IMR-90 (cell line): ENCODE data around the gene HYAL1. TPM values are rescaled to one million over a fixed set of nuclear protein-coding genes. Genes with fewer than 3 reads are reported as not detected.

Source experiments
- ATAC-seq: fragments of 200-7000 bp; cut with Tn5 transposase; 2 replicates; pipeline ENCODE4 v1.9.1; 2020; ENCODE audit warnings: low read depth, mild to moderate bottlenecking, moderate library complexity
- BruUV-seq: library from RNA; stranded (reverse); fragments of 400-500 nt; replicated peaks from 2 replicates; lab custom pipeline; 2021; lab: Mats Ljungman, UMichigan
- CTCF ChIA-PET: fragments of 300-600 bp; formaldehyde crosslinking; extraction: SDS; loops from one replicate; lab custom pipeline; 2021; ENCODE audit warnings: antibody characterized with exemption; lab: Yijun Ruan, JAX
- POLR2A ChIA-PET: fragments of 300-600 bp; sonication (Branson Sonifier 250); formaldehyde crosslinking; loops from one replicate; lab custom pipeline; 2022; ENCODE audit warnings: antibody characterized with exemption; ENCODE audit not compliant: unreplicated experiment; lab: Charles Lee
- DNase-seq: peaks from one replicate; pipeline ENCODE4 v3.0.0; 2013
- H2AFZ ChIP-seq: replicated peaks from 2 replicates; pipeline ENCODE3; 2013; ENCODE audit warnings: low read length, mild to moderate bottlenecking; ENCODE audit not compliant: poor library complexity
- H2AK5ac ChIP-seq: 2 replicates; pipeline ENCODE4 v1.6.1; 2013; ENCODE audit warnings: low read depth, low read length, inconsistent platforms
- H2AK9ac ChIP-seq: replicated peaks from 2 replicates; pipeline ENCODE3; 2013; ENCODE audit warnings: mild to moderate bottlenecking, low read depth, low read length, moderate library complexity; ENCODE audit not compliant: poor library complexity
- H2BK120ac ChIP-seq: 2 replicates; pipeline ENCODE4 v1.6.1; 2013; ENCODE audit warnings: low read depth, low read length, inconsistent platforms
- H2BK15ac ChIP-seq: 3 replicates; pipeline ENCODE4 v1.6.1; 2013; ENCODE audit warnings: low read depth, low read length, inconsistent platforms
- H2BK20ac ChIP-seq: 2 replicates; pipeline ENCODE4 v1.6.1; 2013; ENCODE audit warnings: low read depth, mild to moderate bottlenecking, inconsistent platforms, low read length, moderate library complexity
- H2BK5ac ChIP-seq: 2 replicates; pipeline ENCODE4 v1.6.1; 2013; ENCODE audit warnings: mild to moderate bottlenecking, low read depth, low read length, inconsistent platforms; ENCODE audit not compliant: poor library complexity, severe bottlenecking
- H3K14ac ChIP-seq: replicated peaks from 2 replicates; pipeline ENCODE4 v1.6.1; 2013; ENCODE audit warnings: low read depth, low read length, inconsistent platforms
- H3K18ac ChIP-seq: 2 replicates; pipeline ENCODE4 v1.6.1; 2013; ENCODE audit warnings: low read depth, low read length, control low read depth
- H3K23ac ChIP-seq: 2 replicates; pipeline ENCODE4 v1.6.1; 2013; ENCODE audit warnings: low read depth, low read length, inconsistent platforms
- H3K27ac ChIP-seq: 2 replicates; pipeline ENCODE4 v1.5.1; 2013; ENCODE audit warnings: mild to moderate bottlenecking, control low read depth, low read length; ENCODE audit not compliant: insufficient read depth
- H3K27me3 ChIP-seq: 2 replicates; pipeline ENCODE4 v1.6.1; 2013; ENCODE audit warnings: low read length; ENCODE audit not compliant: control insufficient read depth, insufficient read depth
- H3K36me3 ChIP-seq: 2 replicates; pipeline ENCODE4 v1.6.1; 2013; ENCODE audit warnings: low read length, mixed read lengths; ENCODE audit not compliant: control insufficient read depth, insufficient read depth
- H3K4ac ChIP-seq: 2 replicates; pipeline ENCODE4 v1.6.1; 2013; ENCODE audit warnings: low read depth, low read length, inconsistent platforms
- H3K4me1 ChIP-seq: 2 replicates; pipeline ENCODE4 v1.6.1; 2013; ENCODE audit warnings: low read length, mixed read lengths; ENCODE audit not compliant: control insufficient read depth, insufficient read depth
- H3K4me2 ChIP-seq: 2 replicates; pipeline ENCODE4 v1.6.1; 2013; ENCODE audit warnings: low read depth, mild to moderate bottlenecking, control low read depth, low read length, moderate library complexity
- H3K4me3 ChIP-seq: 2 replicates; pipeline ENCODE4 v1.5.1; 2013; ENCODE audit warnings: low read depth, mild to moderate bottlenecking, control low read depth, low read length, moderate library complexity; ENCODE audit not compliant: insufficient read depth
- H3K56ac ChIP-seq: 2 replicates; pipeline ENCODE4 v1.6.1; 2013; ENCODE audit warnings: low read length, inconsistent platforms; ENCODE audit not compliant: insufficient read depth; ENCODE audit errors: extremely low read depth
- H3K79me1 ChIP-seq, 2 experiments: 2 replicates each; pipeline ENCODE4 v1.6.1; 2013; ENCODE audit warnings: low read length in 2 of 2, inconsistent platforms in 1 of 2, low read depth in 1 of 2
- H3K9ac ChIP-seq: 2 replicates; pipeline ENCODE4 v1.6.1; 2013; ENCODE audit warnings: low read depth, low read length, control low read depth
- H3K9me1 ChIP-seq: 2 replicates; pipeline ENCODE4 v1.6.1; 2013; ENCODE audit warnings: low read length, inconsistent platforms; ENCODE audit not compliant: insufficient read depth
- H3K9me3 ChIP-seq: 2 replicates; pipeline ENCODE4 v1.6.1; 2013; ENCODE audit warnings: low read length; ENCODE audit not compliant: control insufficient read depth, insufficient read depth
- H4K20me1 ChIP-seq: 2 replicates; pipeline ENCODE4 v1.6.1; 2013; ENCODE audit warnings: low read length, inconsistent platforms; ENCODE audit not compliant: insufficient read depth
- H4K5ac ChIP-seq: 2 replicates; pipeline ENCODE4 v1.6.1; 2013; ENCODE audit warnings: mild to moderate bottlenecking, low read depth, low read length, control low read depth
- H4K8ac ChIP-seq, 2 experiments: 2 replicates each; pipeline ENCODE4 v1.6.1; 2013; ENCODE audit warnings: low read depth in 2 of 2, low read length in 2 of 2, control low read depth in 1 of 2, inconsistent platforms in 1 of 2
- H4K91ac ChIP-seq: 2 replicates; pipeline ENCODE4 v1.6.1; 2013; ENCODE audit warnings: low read depth, low read length, inconsistent platforms; ENCODE audit not compliant: insufficient read depth
- MAFK ChIP-seq: IDR thresholded peaks from 2 replicates; pipeline ENCODE4 v1.6.1; 2012; ENCODE audit warnings: low read depth, low read length, improper control_type of control experiment
- NFE2L2 ChIP-seq: fragments of 150-350 bp; IDR thresholded peaks from 2 replicates; pipeline ENCODE4 v1.6.1; 2016; ENCODE audit warnings: low read depth, mild to moderate bottlenecking, low read length
- RAD21 ChIP-seq: IDR thresholded peaks from 2 replicates; pipeline ENCODE4 v1.6.1; 2012; ENCODE audit warnings: low read length, improper control_type of control experiment
- WGBS, 2 experiments: methylation state at CpG; one replicate each; pipeline versions ENCODE4 v1.1.5 to v1.1.7; 2013; ENCODE audit warnings: missing lambda C conversion rate in 2 of 2; ENCODE audit not compliant: insufficient read length in 1 of 2; ENCODE audit errors: extremely low coverage in 2 of 2; 5-methylcytosine and 5-hydroxymethylcytosine counted together
- dilution Hi-C: fragments of 300-500 bp; cut with HindIII; formaldehyde crosslinking; loops from one replicate; pipeline ENCODE4 v1.14.3; 2018; ENCODE audit warnings: low sequenced_read_pairs; ENCODE audit not compliant: unreplicated experiment
- in situ Hi-C: fragments of 300-500 bp; cut with MboI; formaldehyde crosslinking; loops from 3 replicates; pipeline ENCODE4 v1.14.3; 2019; ENCODE audit warnings: low sequenced_read_pairs, inconsistent platforms, mixed read lengths
- intact Hi-C: fragments of 100-400 bp; cut with micrococcal nuclease; formaldehyde crosslinking; loops from 2 replicates; pipeline ENCODE4 v1.10.0; 2022
- polyA plus RNA-seq, 3 experiments: library from polyadenylated mRNA; depleted of rRNA; stranded (reverse); fragments of >200 nt; gene quantifications; 2 replicates each; pipeline ENCODE4 v1.2.3, GENCODE V29; 2012; ENCODE audit warnings: low replicate concordance in 1 of 3
- total RNA-seq: library from RNA; depleted of rRNA; stranded (reverse); fragments of >200 nt; gene quantifications from 2 replicates; pipeline ENCODE4 v1.2.3, GENCODE V29; 2012

The HYAL1 gene
- total and polyA plus RNA-seq, 2 of the 4 experiments (the other 2 are of a cell fraction): 0.32 to 0.36 TPM

DNA sequence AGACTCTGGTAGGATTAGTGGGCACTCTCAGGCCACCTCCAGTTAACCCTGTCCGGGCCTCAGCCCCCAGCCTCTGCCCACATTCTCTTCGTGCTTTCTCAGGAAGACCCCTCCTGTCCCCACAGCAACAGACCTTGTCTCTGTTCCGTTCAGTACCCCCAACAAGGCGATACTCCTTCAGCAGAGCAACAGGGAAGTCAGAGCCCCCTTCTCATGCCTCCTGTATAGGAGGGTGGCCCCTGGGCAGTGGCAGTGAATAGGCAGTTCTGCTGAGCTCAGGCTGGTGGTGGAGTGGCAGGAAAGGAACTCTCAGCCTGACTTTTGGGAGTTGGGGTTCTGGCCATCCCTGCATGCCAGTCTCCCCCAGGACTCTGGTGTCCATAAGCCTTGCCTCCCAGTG, 33.9 kb downstream of the HYAL1 start:
- peak overlapping the region; percentile 95 for H2AK9ac ChIP-seq
- peak overlapping the region; percentile 80 for H3K27ac ChIP-seq
- H4K8ac ChIP-seq: peak overlapping the region; percentile 56 to 94; a peak in 3 of 4 replicates
- H2AFZ ChIP-seq: peak overlapping the region; percentile 71
- peak overlapping the region; percentile 98 for H3K4ac ChIP-seq
- peak overlapping the region; percentile 67; the same call in 2 of the 3 replicates for H2BK15ac ChIP-seq
- DNase-seq (no peak), ATAC-seq (no peak)
- H3K79me1 ChIP-seq: peaks cover 3 to 45% of the 10 kb centered on the region in 2 experiments; a peak in 3 of 4 replicates
- H4K91ac ChIP-seq: peak overlapping the region; percentile 91
- H3K9me3 ChIP-seq: no peaks in the 10 kb centered on the region
- H3K18ac ChIP-seq: peak overlapping the region; percentile 68
- H3K23ac ChIP-seq: peak overlapping the region; percentile 85
- H3K27me3 ChIP-seq: no peaks in the 10 kb centered on the region
- peak overlapping the region; percentile 23 for H3K4me3 ChIP-seq
- peaks cover 4% of the 10 kb centered on the region; the same call in 1 of the 2 replicates for H3K36me3 ChIP-seq
- dilution Hi-C loops: no loop called here
- no peaks in the 10 kb centered on the region for H4K20me1 ChIP-seq
- in situ Hi-C loops: no loop called here
- H2AK5ac ChIP-seq: peak overlapping the region; percentile 98
- H3K14ac ChIP-seq: peak overlapping the region; percentile 92
- peak overlapping the region; percentile 79 for H4K5ac ChIP-seq
- H3K9ac ChIP-seq: peak overlapping the region; percentile 77
- intact Hi-C loops: no loop called here
- no peak for TF ChIP-seq MAFK
- no peak for TF ChIP-seq NFE2L2
- no peak for TF ChIP-seq RAD21
- peak overlapping the region; percentile 83 for H2BK5ac ChIP-seq
- POLR2A ChIA-PET: no interaction called here
- BruUV-seq: no TSS peak
- H2BK20ac ChIP-seq: peak overlapping the region; percentile 88
- 50% methylated on average over 2 of the region's 4 CpGs; no CpG with 5 or more reads in 1 of the 2 experiments for WGBS, 2 experiments
- peaks cover 58% of the 10 kb centered on the region for H3K4me1 ChIP-seq
- H3K56ac ChIP-seq: no peak overlapping the region
- H3K4me2 ChIP-seq: peak overlapping the region; percentile 71
- CTCF ChIA-PET: interaction anchor here (1.0 to 2.2 kb wide), 3 partner anchors 9 to 43 kb away, joined by 4 to 7 read pairs (median 4); no protein-coding TSS in a partner anchor
- H2BK120ac ChIP-seq: peak overlapping the region; percentile 95
- peaks cover 39% of the 10 kb centered on the region for H3K9me1 ChIP-seq
